Panc1 (cell line): ENCODE results near the gene MYL2.

Experiments
- CTCF ChIP-seq: fragments of 450-650 bp; IDR thresholded peaks from 2 replicates; pipeline ENCODE4 v1.5.1; 2017; ENCODE audit warnings: mild to moderate bottlenecking
- POLR2AphosphoS5 ChIP-seq: IDR thresholded peaks from 2 replicates; pipeline ENCODE4 v1.6.1; 2012; ENCODE audit warnings: mild to moderate bottlenecking, low read depth, low read length, moderate library complexity
- REST ChIP-seq, 2 experiments: IDR thresholded peaks; 2 replicates each; pipeline ENCODE4 v1.6.1; 2011 to 2012; ENCODE audit warnings: low read depth in 2 of 2, control low read depth in 1 of 2, low read length in 1 of 2, mild to moderate bottlenecking in 1 of 2, moderate library complexity in 1 of 2; ENCODE audit not compliant: insufficient read depth in 1 of 2

- TF ChIP-seq CTCF (peak; percentile 72), REST (IDR thresholded peaks at IDR 0.05; ENCODE audit: insufficient read depth in 1 of 2, low read depth in 2 of 2, low read length in 1 of 2) (no peak), POLR2AphosphoS5 (no peak)
These were observed 11.7 kb upstream of the MYL2 start for GRCh38 chr12:110932046-110932445.
